Parathyroid adenoma (tissue), 2 donors: ENCODE data around the gene KIAA0319L.

ENCODE experiments used
- H2AFZ ChIP-seq: fragments of 300-600 bp; sonication (generic); one replicate; pipeline ENCODE4 v1.7.0; 2017; ENCODE audit warnings: antibody characterized with exemption, mild to moderate bottlenecking
- H3K27ac ChIP-seq: fragments of 300-600 bp; sonication (generic); one replicate; pipeline ENCODE4 v1.7.0; 2017
- H3K27me3 ChIP-seq: fragments of 300-600 bp; sonication (generic); one replicate; pipeline ENCODE4 v1.7.0; 2017; ENCODE audit warnings: low read length; ENCODE audit not compliant: control insufficient read depth, insufficient read depth
- H3K36me3 ChIP-seq: fragments of 300-600 bp; sonication (generic); one replicate; pipeline ENCODE4 v1.7.0; 2017; ENCODE audit warnings: low read length; ENCODE audit not compliant: control insufficient read depth, insufficient read depth
- H3K4me1 ChIP-seq: fragments of 300-600 bp; sonication (generic); one replicate; pipeline ENCODE4 v1.7.0; 2017; ENCODE audit warnings: control low read depth
- H3K4me2 ChIP-seq: fragments of 300-600 bp; sonication (generic); one replicate; pipeline ENCODE4 v1.7.0; 2017; ENCODE audit warnings: low read length
- H3K4me3 ChIP-seq: fragments of 300-600 bp; sonication (generic); one replicate; pipeline ENCODE4 v1.7.0; 2017; ENCODE audit warnings: low read depth, low read length
- H3K79me2 ChIP-seq: fragments of 300-600 bp; sonication (generic); one replicate; pipeline ENCODE4 v1.7.0; 2017; ENCODE audit warnings: control low read depth
- H3K9ac ChIP-seq: fragments of 300-600 bp; sonication (generic); one replicate; pipeline ENCODE4 v1.7.0; 2017; ENCODE audit warnings: mild to moderate bottlenecking
- H3K9me3 ChIP-seq: fragments of 300-600 bp; sonication (generic); one replicate; pipeline ENCODE4 v1.7.0; 2017; ENCODE audit warnings: low read length; ENCODE audit not compliant: control insufficient read depth
- TF ChIP-seq, protein P1 (sequence below): fragments of 300-600 bp; sonication (generic); IDR thresholded peaks from one replicate; pipeline ENCODE4 v1.7.0; 2017; ENCODE audit warnings: antibody characterized with exemption, mild to moderate bottlenecking
- donor health status: primary hyperparathyroidism.

KIAA0319L gene

DNA sequence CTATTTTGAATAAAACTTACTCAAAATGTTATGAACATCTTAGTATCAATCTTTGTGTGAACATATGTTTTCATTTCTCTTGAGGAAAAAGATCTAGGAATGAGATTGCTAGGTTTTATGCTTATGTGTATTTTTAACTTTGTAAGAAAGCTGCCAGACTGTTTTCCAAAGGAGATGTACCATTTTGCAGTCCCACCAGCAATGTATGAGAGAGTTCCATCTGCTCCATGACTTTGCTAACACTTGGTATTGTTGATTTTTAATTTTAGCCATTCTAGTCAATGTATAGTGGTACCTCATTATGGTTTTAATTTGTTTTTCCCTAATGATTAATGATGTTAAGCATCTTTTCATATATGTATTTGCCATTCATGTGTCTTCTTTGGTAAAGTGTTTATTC lies 156.2 kb downstream of the KIAA0319L start:
- Histone ChIP-seq H3K27me3 (no peaks in the 10 kb centered on the region), H3K36me3 (no peaks in the 10 kb centered on the region), H3K9me3 (no peaks in the 10 kb centered on the region), H3K4me3 (no peak overlapping the region), H3K27ac (no peak overlapping the region), H2AFZ (no peak overlapping the region), H3K4me2 (no peak overlapping the region), H3K9ac (no peak overlapping the region), H3K4me1 (no peaks in the 10 kb centered on the region), H3K79me2 (no peaks in the 10 kb centered on the region)
- TF ChIP-seq, protein P1, sequence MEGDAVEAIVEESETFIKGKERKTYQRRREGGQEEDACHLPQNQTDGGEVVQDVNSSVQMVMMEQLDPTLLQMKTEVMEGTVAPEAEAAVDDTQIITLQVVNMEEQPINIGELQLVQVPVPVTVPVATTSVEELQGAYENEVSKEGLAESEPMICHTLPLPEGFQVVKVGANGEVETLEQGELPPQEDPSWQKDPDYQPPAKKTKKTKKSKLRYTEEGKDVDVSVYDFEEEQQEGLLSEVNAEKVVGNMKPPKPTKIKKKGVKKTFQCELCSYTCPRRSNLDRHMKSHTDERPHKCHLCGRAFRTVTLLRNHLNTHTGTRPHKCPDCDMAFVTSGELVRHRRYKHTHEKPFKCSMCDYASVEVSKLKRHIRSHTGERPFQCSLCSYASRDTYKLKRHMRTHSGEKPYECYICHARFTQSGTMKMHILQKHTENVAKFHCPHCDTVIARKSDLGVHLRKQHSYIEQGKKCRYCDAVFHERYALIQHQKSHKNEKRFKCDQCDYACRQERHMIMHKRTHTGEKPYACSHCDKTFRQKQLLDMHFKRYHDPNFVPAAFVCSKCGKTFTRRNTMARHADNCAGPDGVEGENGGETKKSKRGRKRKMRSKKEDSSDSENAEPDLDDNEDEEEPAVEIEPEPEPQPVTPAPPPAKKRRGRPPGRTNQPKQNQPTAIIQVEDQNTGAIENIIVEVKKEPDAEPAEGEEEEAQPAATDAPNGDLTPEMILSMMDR, result no peak

DNA sequence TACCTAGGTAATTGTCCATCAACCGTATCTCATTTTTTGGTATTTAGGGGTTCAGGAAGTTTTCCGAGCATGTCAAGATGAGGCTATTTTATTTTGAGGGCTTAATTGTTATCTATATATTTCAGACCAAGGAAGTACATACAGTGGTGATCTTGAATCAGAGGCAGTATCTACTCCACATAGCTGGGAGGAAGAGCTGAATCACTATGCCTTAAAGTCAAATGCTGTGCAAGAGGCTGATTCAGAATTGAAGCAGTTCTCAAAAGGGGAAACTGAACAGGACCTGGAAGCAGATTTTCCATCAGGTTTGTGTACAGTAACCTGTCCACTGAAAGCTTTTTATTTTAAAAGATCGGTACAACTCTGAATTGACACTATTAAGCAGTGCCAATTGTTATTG lies 158.5 kb downstream of the KIAA0319L start:
- no peak overlapping the region for H2AFZ ChIP-seq
- H3K27ac ChIP-seq, result no peak overlapping the region
- H3K79me2 ChIP-seq, result no peaks in the 10 kb centered on the region
- no peak overlapping the region for H3K4me2 ChIP-seq
- TF ChIP-seq, protein P1, result no peak
- no peaks in the 10 kb centered on the region for H3K4me1 ChIP-seq
- H3K9ac ChIP-seq, result no peak overlapping the region
- H3K27me3 ChIP-seq, result no peaks in the 10 kb centered on the region
- no peaks in the 10 kb centered on the region for H3K9me3 ChIP-seq
- H3K36me3 ChIP-seq, result no peaks in the 10 kb centered on the region
- H3K4me3 ChIP-seq, result no peak overlapping the region

DNA sequence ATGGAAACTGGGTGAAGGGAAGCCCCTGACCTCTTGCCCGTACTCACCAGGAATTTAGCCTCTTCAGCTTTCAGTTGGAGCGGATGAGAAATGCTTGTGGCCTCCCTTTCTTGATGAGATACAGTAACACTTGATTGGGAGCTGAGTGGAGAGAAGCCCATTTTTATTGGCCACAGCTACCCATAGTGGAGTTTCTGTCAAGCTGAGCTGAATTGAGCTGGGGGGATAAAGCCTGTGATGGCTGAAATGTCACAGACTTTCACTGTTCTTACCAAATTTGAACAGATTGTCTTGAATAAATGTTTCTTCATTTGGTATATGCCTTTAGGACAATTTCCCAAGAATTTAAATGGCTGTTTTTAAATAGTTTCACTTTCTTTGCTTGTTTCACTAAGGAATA lies 162.8 kb downstream of the KIAA0319L start:
- Histone ChIP-seq H3K9me3 (no peaks in the 10 kb centered on the region), H3K27ac (no peak overlapping the region), H3K27me3 (no peaks in the 10 kb centered on the region), H3K79me2 (no peaks in the 10 kb centered on the region), H3K36me3 (no peaks in the 10 kb centered on the region), H3K9ac (no peak overlapping the region), H3K4me2 (no peak overlapping the region), H3K4me3 (no peak overlapping the region), H3K4me1 (no peaks in the 10 kb centered on the region), H2AFZ (no peak overlapping the region)
- TF ChIP-seq, protein P1, result no peak

DNA sequence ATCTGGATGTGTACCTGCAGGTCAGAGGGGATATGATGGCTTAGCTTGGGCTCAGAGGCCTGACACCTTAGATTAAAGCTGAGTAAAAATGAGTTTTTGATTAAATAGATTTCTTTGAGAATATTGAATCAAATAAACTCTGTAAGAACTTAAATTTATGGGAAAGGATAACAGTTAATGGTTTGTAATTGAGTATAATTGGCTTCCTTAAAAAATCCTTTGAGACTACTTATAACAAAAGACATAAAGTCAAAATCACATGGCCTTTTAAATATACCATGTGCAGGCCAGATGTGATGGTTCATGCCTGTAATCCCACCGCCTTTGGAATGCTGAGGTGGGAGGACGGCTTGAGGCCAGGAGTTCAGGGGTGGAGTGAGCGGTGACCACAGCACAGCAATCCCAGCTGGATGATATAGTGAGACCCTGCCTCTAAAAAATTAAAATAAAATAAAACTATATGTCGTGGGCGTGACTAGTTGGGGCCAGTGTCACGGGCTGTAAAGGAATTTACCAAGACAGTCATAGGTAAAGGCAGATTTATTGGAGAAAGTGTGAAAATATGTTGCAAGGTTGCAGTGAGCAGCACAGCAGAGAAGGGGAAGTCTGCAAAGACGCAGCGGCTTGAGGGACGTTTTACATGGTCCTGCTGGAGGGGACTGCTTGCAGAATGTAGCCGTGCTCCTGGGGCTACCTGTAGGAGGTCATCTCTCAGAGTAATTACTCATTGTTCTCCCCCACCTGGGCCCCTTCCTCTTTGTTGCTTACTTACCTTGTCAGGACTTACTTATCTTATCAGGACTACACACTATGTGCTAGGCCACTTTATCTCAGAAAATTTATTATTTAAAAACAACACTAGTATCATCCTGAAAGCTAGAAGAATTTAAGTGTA lies 166.4 kb downstream of the KIAA0319L start:
- Histone ChIP-seq H3K36me3 (no peaks in the 10 kb centered on the region), H3K4me2 (no peak overlapping the region), H3K9ac (no peak overlapping the region), H3K27me3 (no peaks in the 10 kb centered on the region), H3K79me2 (no peaks in the 10 kb centered on the region), H3K4me1 (no peaks in the 10 kb centered on the region), H3K27ac (no peak overlapping the region), H2AFZ (no peak overlapping the region), H3K9me3 (no peaks in the 10 kb centered on the region), H3K4me3 (no peak overlapping the region)
- TF ChIP-seq, protein P1, result no peak

DNA sequence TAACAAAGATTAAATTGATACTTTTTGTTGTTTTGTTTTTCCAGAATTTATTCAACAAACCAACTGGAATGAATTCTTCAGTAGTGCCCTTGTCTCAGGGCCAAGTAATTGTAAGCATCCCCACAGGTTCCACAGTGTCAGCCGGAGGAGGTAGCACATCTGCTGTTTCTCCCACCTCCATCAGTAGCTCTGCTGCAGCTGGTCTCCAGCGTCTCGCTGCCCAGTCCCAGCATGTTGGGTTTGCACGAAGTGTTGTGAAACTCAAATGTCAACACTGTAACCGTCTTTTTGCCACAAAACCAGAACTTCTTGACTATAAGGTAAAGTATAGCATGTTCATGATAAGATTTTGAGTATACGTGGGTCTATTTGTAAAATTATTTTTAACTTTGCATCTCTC lies 170.2 kb downstream of the KIAA0319L start:
- TF ChIP-seq, protein P1, result no peak
- Histone ChIP-seq H3K4me1 (no peaks in the 10 kb centered on the region), H2AFZ (no peak overlapping the region), H3K4me2 (no peak overlapping the region), H3K27me3 (no peaks in the 10 kb centered on the region), H3K4me3 (no peak overlapping the region), H3K27ac (no peak overlapping the region), H3K9me3 (no peaks in the 10 kb centered on the region), H3K9ac (no peak overlapping the region), H3K79me2 (no peaks in the 10 kb centered on the region), H3K36me3 (no peaks in the 10 kb centered on the region)
